H1 (cell line): ENCODE measurements around the gene POLDIP2. TPM values are rescaled to one million over a fixed set of nuclear protein-coding genes. Genes with fewer than 3 reads are reported as not detected.
A peak's percentile ranks its signal among the peaks of the same experiment; 100 is the strongest.

Experiments
- BACH1 ChIP-seq: IDR thresholded peaks from 2 replicates; pipeline ENCODE4 v1.6.1; 2012; ENCODE audit warnings: low read length, improper control_type of control experiment
- CREB1 ChIP-seq: IDR thresholded peaks from 2 replicates; pipeline ENCODE4 v1.6.1; 2012; ENCODE audit warnings: inconsistent platforms
- E2F6 ChIP-seq: IDR thresholded peaks from 2 replicates; pipeline ENCODE4 v1.6.1; 2012; ENCODE audit warnings: inconsistent platforms
- EZH2 ChIP-seq: fragments of 200-600 bp; sonication (generic); IDR thresholded peaks from 2 replicates; pipeline ENCODE4 v1.7.1; 2012; ENCODE audit warnings: low read depth, mild to moderate bottlenecking, moderate library complexity, low read length, inconsistent platforms; ENCODE audit not compliant: severe bottlenecking
- GABPA ChIP-seq: IDR thresholded peaks from 2 replicates; pipeline ENCODE4 v1.6.1; 2011; ENCODE audit warnings: mild to moderate bottlenecking, low read length, moderate library complexity, borderline replicate concordance; ENCODE audit not compliant: insufficient read depth
- HDAC2 ChIP-seq, 2 experiments: fragments of 300-600 bp in 1 of 2; sonication (generic) in 1 of 2; IDR thresholded peaks; 2 replicates each; pipeline ENCODE4 v1.6.1; 2011 to 2012; ENCODE audit warnings: low read depth in 2 of 2, low read length in 2 of 2, mild to moderate bottlenecking in 2 of 2, moderate library complexity in 2 of 2, borderline replicate concordance in 1 of 2, inconsistent platforms in 1 of 2
- KDM4A ChIP-seq: IDR thresholded peaks from one replicate; pipeline ENCODE4 v1.7.1; 2012; ENCODE audit warnings: low read depth, mild to moderate bottlenecking, moderate library complexity, low read length, inconsistent platforms; ENCODE audit not compliant: severe bottlenecking
- NRF1 ChIP-seq: IDR thresholded peaks from 2 replicates; pipeline ENCODE4 v1.6.1; 2011; ENCODE audit warnings: mild to moderate bottlenecking, low read depth, low read length, improper control_type of control experiment
- POLR2A ChIP-seq, 2 experiments: IDR thresholded peaks; 1 replicate in 1 of 2; 2 replicates in 1 of 2; pipeline ENCODE4 v1.6.1; 2011; ENCODE audit warnings: low read depth in 2 of 2, low read length in 2 of 2, mild to moderate bottlenecking in 2 of 2; ENCODE audit errors: control extremely low read depth in 1 of 2
- POLR2AphosphoS5 ChIP-seq: IDR thresholded peaks from 2 replicates; pipeline ENCODE4 v1.6.1; 2011; ENCODE audit warnings: low read depth, low read length
- RAD21 ChIP-seq, 2 experiments: IDR thresholded peaks in 1 of 2; conservative IDR thresholded peaks in 1 of 2; 2 replicates each; pipeline ENCODE4 v1.6.1; 2011; ENCODE audit warnings: low read depth in 2 of 2, low read length in 2 of 2, improper control_type of control experiment in 1 of 2, inconsistent platforms in 1 of 2, mild to moderate bottlenecking in 1 of 2, moderate library complexity in 1 of 2
- USF2 ChIP-seq: IDR thresholded peaks from 2 replicates; pipeline ENCODE4 v1.6.1; 2011; ENCODE audit warnings: low read length, improper control_type of control experiment
- polyA plus RNA-seq, 7 experiments: library from polyadenylated mRNA; depleted of rRNA in 3 of 7; stranded (reverse) in 5 of 7; unstranded in 2 of 7; fragments of >200 nt in 5 of 7; fragments of 200-250 nt in 2 of 7; gene quantifications; 1 replicate in 5 of 7; 2 replicates in 1 of 7; 4 replicates in 1 of 7; pipeline versions ENCODE4 v1.2.1 to v1.2.3, GENCODE V29; 2011 to 2013; ENCODE audit warnings: missing spikeins in 2 of 7, mixed read lengths in 2 of 7
- total RNA-seq: library from RNA; stranded (reverse); fragmentation: NEBNext Ultra II Directional; extraction: Animal tissue kit (Norgen Biotek cat#: 25700); gene quantifications from 2 replicates; pipeline ENCODE4 v1.2.1, GENCODE V29; 2021

The POLDIP2 gene
- total and polyA plus RNA-seq, 2 of the 8 experiments (the other 6 are each of a cell fraction or from before 2014, with no cell fraction given), result 74.0 to 76.1 TPM

- TF ChIP-seq USF2 (peak; percentile 91), POLR2AphosphoS5 (no peak), CREB1 (peak; percentile 26; the same call in 1 of the 2 replicates), E2F6 (no peak), BACH1 (no peak), POLR2A (IDR thresholded peaks at IDR 0.05; ENCODE audit: control extremely low read depth in 1 of 2, low read depth in 2 of 2, low read length in 2 of 2) (no peak), RAD21 (IDR thresholded peaks at IDR 0.05 in 1 of 2, conservative IDR thresholded peaks at IDR 0.05 in 1 of 2; ENCODE audit: low read depth in 2 of 2, low read length in 2 of 2) (no peak), KDM4A (peak; percentile 49), HDAC2 (IDR thresholded peaks at IDR 0.05; ENCODE audit: borderline replicate concordance in 1 of 2, low read depth in 2 of 2, low read length in 2 of 2) (peak in 1 of 2 experiments; percentile 37; a peak in 1 of 4 replicates), GABPA (0 out of 2 replicates have a peak, but pooled peaks have one; percentile 28), EZH2 (no peak), NRF1 (peak; percentile 32; the same call in 1 of the 2 replicates)
- TF ChIP-seq, all 59 proteins: peak for 8
Observed at GRCh38 chr17:28371245-28372202, 14.2 kb upstream of the POLDIP2 start, which contains the start of gene SARM1 (continued).
